Measurements from ENCODE around the gene LCP1. TPM values are rescaled to one million over a fixed set of nuclear protein-coding genes. Genes with fewer than 3 reads are reported as not detected.
"Not testable (repeated sequence)": the region's sequence is repeated elsewhere in the genome, so short reads cannot be mapped to it uniquely, and the experiment has no call there.

Gene LCP1, protein sequence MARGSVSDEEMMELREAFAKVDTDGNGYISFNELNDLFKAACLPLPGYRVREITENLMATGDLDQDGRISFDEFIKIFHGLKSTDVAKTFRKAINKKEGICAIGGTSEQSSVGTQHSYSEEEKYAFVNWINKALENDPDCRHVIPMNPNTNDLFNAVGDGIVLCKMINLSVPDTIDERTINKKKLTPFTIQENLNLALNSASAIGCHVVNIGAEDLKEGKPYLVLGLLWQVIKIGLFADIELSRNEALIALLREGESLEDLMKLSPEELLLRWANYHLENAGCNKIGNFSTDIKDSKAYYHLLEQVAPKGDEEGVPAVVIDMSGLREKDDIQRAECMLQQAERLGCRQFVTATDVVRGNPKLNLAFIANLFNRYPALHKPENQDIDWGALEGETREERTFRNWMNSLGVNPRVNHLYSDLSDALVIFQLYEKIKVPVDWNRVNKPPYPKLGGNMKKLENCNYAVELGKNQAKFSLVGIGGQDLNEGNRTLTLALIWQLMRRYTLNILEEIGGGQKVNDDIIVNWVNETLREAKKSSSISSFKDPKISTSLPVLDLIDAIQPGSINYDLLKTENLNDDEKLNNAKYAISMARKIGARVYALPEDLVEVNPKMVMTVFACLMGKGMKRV
- 83.1 and 87.6 TPM in 2 replicates for total RNA-seq

DNA sequence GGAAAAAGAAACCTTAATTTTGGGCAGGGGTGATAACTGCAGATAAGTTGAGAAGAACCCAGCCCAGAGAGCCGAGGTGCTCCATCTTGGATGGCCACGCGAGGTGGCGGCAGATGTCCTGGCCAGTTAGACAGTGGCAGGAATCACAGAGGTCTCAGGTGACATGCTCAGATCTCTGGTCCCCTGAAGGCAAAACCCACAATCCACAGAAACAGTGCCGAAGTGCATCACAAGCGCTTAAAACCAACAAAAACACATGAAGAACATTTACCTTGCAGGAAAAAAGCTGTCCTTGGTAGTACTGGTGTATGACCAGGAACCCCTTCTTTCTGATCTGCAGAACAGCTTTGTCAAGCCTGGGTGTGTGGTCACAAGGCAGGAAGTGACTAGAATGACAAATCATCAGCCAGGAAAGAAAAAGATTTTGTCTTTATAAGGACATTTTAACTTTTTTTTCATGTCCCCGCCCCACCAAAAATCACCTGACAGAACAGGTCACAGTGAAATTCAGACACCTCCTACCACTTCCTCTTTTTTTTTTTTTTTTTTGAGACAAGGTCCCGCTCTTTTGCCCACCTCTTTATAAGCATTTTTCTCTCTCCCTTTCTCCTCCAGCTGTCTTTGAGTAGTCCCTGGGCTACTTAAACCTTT lies at the start of gene LCP1:
Gene LCP1 (minus strand): TSS at position 338 of the 651 bp plus-strand sequence. CDS start 22,515 bp downstream, outside the sequence.
- DNase-seq (ENCODE audit: low read depth): no peak
- TF ChIP-seq CTCF (IDR thresholded peaks at IDR 0.05; ENCODE audit: insufficient read depth, low read length, poor library complexity, severe bottlenecking): no peak
- Histone ChIP-seq H3K4me3 (ENCODE audit: low read depth, low read length) (no peak within 1 kb of the TSS), H3K27me3 (ENCODE audit: control insufficient read depth, insufficient read depth, low read length) (no peaks in the 10 kb centered on the region), H3K36me3 (ENCODE audit: control insufficient read depth, insufficient read depth, low read length) (no peaks in the 10 kb centered on the region)

DNA sequence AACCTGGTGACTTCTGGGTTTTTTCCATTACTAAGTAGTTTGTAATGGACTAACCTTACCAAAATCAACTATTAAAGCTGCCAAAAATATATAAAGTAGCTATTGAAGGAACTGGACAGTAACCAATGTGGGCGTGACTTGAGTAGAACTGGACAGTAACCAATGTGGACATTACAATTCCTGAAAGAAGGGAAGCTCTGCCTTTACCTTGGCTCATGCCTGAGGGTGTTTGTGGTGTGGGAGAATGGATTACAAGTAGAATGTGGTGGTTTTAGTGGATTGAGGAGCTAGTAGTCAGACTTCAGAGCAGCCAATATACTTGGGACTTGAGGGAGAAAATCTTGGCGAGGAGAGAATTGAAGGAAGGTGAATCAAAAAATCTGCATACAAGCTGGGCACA lies 47.3 kb upstream of the LCP1 start:
- no peak for DNase-seq (ENCODE audit: low read depth)
- Histone ChIP-seq H3K4me3 (ENCODE audit: low read depth, low read length) (no peak overlapping the region), H3K27me3 (ENCODE audit: control insufficient read depth, insufficient read depth, low read length) (no peaks in the 10 kb centered on the region), H3K36me3 (ENCODE audit: control insufficient read depth, insufficient read depth, low read length) (no peaks in the 10 kb centered on the region)
- TF ChIP-seq CTCF (IDR thresholded peaks at IDR 0.05; ENCODE audit: insufficient read depth, low read length, poor library complexity, severe bottlenecking): no peak

DNA sequence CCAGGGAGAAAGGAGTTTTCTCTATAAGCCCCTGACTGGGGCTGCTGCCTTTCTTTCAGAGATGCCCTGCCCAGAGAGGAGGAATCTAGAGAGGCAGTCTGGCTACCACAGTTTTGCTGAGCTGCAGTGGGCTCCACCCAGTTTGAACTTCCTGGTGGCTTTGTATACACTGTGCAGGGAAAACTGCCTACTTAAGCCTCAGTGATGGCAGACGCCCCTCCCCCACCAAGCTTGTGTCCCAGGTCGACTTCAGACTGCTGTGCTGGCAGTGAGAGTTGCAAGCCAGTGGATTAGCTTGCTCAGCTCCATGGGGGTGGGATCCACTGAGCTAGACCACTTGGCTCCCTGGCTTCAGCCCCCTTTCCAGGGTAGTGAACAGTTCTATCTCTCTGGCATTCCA lies 38.3 kb upstream of the LCP1 start:
- DNase-seq (ENCODE audit: low read depth); H3K27me3 ChIP-seq (ENCODE audit: control insufficient read depth, insufficient read depth, low read length); H3K36me3 ChIP-seq (ENCODE audit: control insufficient read depth, insufficient read depth, low read length); H3K4me3 ChIP-seq (ENCODE audit: low read depth, low read length): not testable (repeated sequence)

DNA sequence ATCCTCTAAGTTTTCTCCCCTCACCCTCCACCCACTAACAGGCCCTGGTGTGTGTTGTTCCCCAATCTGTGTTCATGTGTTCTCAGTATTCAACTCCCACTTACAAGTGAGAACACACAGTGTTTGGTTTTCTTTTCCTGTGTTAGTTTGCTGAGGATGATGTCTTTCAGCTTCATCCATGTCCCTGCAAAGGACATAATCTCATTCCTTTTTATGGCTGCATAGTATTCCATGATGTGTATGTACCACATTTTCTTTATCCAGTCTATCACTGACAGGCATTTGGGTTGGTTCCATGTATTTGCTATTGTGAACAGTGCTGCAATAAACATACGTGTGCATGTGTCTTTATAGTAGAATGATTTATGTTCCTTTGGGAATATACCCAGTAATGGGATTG lies 32.8 kb upstream of the LCP1 start:
- H3K27me3 ChIP-seq (ENCODE audit: control insufficient read depth, insufficient read depth, low read length); H3K36me3 ChIP-seq (ENCODE audit: control insufficient read depth, insufficient read depth, low read length); H3K4me3 ChIP-seq (ENCODE audit: low read depth, low read length); DNase-seq (ENCODE audit: low read depth): not testable (repeated sequence)

DNA sequence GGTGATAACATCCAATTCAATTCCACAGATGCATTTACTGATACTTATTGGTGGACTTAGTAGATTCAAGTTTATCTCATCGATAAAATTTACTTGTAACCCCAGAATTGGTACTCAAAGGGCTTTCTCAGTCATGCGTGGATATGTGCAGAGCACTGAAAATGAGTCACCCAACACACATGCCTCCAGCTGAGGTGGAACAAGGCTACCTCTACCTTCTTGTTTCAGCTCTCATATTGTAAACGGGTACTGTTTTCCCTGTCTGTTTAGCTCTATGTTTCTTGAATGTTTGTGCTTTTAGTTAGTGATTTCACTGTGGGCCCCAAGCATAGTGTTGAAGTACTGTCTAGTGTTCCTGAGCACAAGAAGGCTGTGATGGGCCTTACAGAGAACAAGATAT lies 31.3 kb upstream of the LCP1 start:
- Histone ChIP-seq H3K4me3 (ENCODE audit: low read depth, low read length) (no peak overlapping the region), H3K27me3 (ENCODE audit: control insufficient read depth, insufficient read depth, low read length) (no peaks in the 10 kb centered on the region), H3K36me3 (ENCODE audit: control insufficient read depth, insufficient read depth, low read length) (no peaks in the 10 kb centered on the region)
- no peak for TF ChIP-seq CTCF (IDR thresholded peaks at IDR 0.05; ENCODE audit: insufficient read depth, low read length, poor library complexity, severe bottlenecking)
- peak; percentile 35 for DNase-seq (ENCODE audit: low read depth)

- DNase-seq (ENCODE audit: low read depth): no peak
- H3K36me3 ChIP-seq (ENCODE audit: control insufficient read depth, insufficient read depth, low read length): no peaks in the 10 kb centered on the region
- no peaks in the 10 kb centered on the region for H3K27me3 ChIP-seq (ENCODE audit: control insufficient read depth, insufficient read depth, low read length)
- TF ChIP-seq CTCF (IDR thresholded peaks at IDR 0.05; ENCODE audit: insufficient read depth, low read length, poor library complexity, severe bottlenecking): no peak
- H3K4me3 ChIP-seq (ENCODE audit: low read depth, low read length): peak within 1 kb of the TSS; percentile 48
Measured at GRCh38 chr13:46211483-46212351, 29.7 kb upstream of the LCP1 start, which contains the start of gene LRRC63. Gene LRRC63, plus strand, starts transcription at chr13:46211928. Its CDS starts 1,107 bp downstream, at chr13:46213035.
